Suprapubic skin (tissue), 4 donors: ENCODE results near the gene GALNT13.

Experiments used
- EP300 ChIP-seq: sonication (generic); formaldehyde crosslinking; IDR thresholded peaks from one replicate; pipeline ENCODE4 v1.6.1; 2017; ENCODE audit warnings: antibody characterized with exemption
- POLR2A ChIP-seq, 2 donors: fragments of 450-650 bp; IDR thresholded peaks; one replicate each; pipeline ENCODE4 v1.6.1; 2017; ENCODE audit warnings: antibody characterized with exemption in 2 of 2, mild to moderate bottlenecking in 2 of 2, moderate library complexity in 2 of 2
- POLR2AphosphoS5 ChIP-seq, 3 donors: sonication (generic); formaldehyde crosslinking; IDR thresholded peaks; one replicate each; pipeline ENCODE4 v1.6.1; 2017; ENCODE audit warnings: antibody characterized with exemption in 3 of 3
- TF ChIP-seq, protein P1 (sequence below), 2 donors: fragments of 200-600 bp in 1 of 2; fragments of 450-650 bp in 1 of 2; sonication (generic) in 1 of 2; IDR thresholded peaks; one replicate each; pipeline ENCODE4 v1.5.1; 2016 to 2019; ENCODE audit warnings: antibody characterized with exemption in 2 of 2, mild to moderate bottlenecking in 1 of 2, moderate library complexity in 1 of 2

GRCh38 chr2:154231021-154231420 lies 359.3 kb downstream of the GALNT13 start:
- TF ChIP-seq, protein P1, sequence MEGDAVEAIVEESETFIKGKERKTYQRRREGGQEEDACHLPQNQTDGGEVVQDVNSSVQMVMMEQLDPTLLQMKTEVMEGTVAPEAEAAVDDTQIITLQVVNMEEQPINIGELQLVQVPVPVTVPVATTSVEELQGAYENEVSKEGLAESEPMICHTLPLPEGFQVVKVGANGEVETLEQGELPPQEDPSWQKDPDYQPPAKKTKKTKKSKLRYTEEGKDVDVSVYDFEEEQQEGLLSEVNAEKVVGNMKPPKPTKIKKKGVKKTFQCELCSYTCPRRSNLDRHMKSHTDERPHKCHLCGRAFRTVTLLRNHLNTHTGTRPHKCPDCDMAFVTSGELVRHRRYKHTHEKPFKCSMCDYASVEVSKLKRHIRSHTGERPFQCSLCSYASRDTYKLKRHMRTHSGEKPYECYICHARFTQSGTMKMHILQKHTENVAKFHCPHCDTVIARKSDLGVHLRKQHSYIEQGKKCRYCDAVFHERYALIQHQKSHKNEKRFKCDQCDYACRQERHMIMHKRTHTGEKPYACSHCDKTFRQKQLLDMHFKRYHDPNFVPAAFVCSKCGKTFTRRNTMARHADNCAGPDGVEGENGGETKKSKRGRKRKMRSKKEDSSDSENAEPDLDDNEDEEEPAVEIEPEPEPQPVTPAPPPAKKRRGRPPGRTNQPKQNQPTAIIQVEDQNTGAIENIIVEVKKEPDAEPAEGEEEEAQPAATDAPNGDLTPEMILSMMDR (IDR thresholded peaks at IDR 0.05): no peak
- no peak for TF ChIP-seq POLR2A (IDR thresholded peaks at IDR 0.05)
- TF ChIP-seq EP300: no peak
- no peak for TF ChIP-seq POLR2AphosphoS5 (IDR thresholded peaks at IDR 0.05)
